Raji (cell line): ENCODE measurements around the gene PDSS2.

Experiments used
- POLR2A ChIP-seq: IDR thresholded peaks from 2 replicates; pipeline ENCODE4 v1.6.1; 2011; ENCODE audit warnings: low read depth, low read length, control low read depth; ENCODE audit not compliant: insufficient read depth

The PDSS2 gene

DNA sequence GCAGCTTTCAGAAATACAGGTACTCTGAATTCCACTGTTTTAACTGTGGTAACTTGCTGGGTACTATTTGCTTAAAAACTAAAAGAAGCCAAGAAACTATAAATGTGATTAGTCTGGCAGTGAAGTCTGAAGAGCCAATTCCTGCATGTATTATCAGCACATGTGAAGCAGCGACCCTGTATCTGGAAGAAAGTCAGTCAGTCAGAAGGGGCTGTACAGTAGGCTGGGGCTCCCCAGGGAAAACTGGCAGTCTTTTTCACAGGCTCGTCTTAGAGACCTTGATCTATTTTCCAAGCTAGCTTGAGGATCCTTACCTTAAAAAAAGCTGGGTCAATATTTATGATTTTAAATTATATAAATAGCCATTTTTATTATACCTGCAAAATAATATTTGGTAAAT lies 104.9 kb downstream of the PDSS2 start:
- no peak for TF ChIP-seq POLR2A

DNA sequence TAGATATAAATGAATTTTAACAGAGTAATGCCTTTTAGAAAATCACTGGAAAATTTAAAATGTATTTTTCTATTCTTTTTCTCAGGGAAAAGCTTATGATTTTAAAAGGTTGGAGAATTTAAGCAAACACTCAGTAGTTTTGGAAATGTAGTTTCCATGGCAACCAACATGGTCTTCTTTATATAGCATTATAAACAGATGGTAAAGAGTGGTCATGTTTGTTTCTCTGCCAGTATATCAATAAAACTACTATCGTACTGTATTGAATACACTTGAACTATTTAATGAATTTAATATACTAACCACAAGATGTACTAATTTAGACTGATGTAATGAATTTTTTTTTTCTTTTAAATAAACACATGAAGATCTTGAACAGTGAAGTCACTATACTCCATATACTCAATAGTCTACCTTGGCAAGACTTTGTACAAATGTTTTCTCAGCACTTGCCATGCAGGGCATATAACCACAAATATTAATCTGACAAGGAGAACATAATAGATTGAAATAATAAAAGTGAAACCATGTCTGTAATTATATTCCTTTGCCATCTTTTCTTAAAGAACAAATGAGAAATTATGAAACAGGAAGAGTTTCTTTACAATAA lies 105.5 kb downstream of the PDSS2 start:
- no peak for TF ChIP-seq POLR2A

DNA sequence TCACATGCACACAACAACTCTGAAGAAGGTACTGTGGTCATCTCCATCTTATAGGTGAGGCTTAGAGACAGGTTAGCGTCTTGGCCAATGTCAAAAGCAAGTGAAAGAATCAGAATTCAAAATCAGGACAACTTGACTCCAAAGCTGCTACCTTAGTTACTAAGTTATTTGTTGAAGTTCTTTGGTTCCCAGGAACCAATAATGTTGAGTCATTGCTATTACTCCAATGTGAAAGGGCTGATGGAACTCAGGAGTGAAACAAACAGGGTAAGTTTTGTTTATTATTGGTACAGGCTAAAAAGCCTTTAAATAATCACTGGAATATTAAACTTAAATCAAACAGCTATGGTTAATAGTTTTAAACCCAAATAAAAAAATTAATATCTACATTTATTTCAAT lies 111.1 kb downstream of the PDSS2 start:
- TF ChIP-seq POLR2A = no peak

DNA sequence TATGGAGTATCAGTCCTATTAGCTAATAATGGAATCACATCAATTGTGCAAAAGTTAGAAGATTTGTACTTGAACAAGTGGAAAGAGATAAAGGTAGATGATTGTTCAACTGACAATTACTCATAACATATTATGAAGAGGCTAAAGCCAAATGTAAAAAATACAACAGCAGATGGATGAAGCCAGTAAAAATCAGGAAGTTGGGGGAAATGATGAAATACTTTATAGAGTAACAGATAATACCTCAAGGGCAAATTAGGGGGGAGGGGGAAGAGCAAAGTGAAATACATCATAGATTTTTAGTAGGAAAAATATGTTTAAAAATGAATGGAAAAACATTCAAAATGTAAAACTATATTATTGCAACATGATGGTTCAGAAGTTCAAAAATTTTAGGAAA lies 114.0 kb downstream of the PDSS2 start:
- TF ChIP-seq POLR2A = no peak

DNA sequence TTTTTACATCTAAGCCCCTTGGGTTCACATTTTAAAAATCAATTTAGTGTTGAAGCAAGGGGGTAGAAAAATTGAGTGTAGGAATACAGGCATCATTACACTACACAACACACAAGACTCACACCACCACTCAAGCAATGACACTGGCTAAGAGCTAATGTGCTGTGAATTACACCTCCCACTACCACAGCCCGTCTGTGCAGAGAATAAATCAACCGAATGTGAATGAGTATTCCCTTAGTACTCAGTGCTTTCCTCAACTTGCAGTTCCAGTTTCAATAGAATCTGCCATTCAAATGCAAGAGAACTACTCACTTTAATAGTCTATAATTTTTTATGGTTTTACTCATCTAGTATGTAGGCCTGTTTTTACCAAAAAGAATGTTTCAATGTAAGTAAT lies 114.4 kb downstream of the PDSS2 start:
- no peak for TF ChIP-seq POLR2A

DNA sequence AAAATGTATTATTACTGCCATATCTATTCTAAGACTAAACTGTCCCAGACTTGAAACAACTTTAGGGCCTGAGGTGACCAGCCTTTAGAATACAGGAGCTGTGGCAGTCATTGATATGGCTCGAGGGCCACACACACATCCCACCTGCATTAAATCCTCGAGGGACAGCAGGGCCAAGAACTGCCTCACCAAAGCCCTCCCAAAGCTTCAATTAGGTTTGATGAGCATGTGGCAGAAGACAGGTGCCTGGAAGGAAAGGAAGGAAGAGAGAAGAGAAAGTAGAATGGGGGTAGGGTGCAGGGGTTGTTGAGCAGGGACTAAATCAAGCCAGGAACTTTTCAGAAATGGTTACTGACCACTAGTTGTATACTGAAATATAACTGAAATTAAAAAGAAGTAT lies 115.0 kb downstream of the PDSS2 start:
- TF ChIP-seq POLR2A = no peak

DNA sequence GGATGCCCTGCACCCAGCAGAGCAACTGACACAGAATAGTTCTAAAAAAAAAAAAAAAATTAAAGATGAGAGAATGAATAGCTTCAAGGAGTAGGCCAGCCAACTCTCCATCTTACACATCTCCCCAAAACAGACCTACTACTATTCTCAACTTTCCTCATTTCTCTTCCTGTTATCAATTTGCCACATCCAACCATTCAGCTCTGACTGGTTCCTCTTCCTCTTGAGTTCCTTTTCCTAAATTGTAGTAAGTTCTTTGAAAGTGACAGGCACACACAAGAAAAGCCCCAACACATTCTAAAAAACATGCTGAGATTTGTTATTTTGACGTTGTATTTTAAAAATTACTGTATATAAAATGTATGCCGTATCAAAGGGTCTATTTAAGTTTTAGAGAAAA lies 117.2 kb downstream of the PDSS2 start:
- no peak for TF ChIP-seq POLR2A

GRCh38 chr6:107340881-107341280 lies 118.5 kb downstream of the PDSS2 start:
- TF ChIP-seq POLR2A = no peak

- TF ChIP-seq POLR2A = no peak
Measured at GRCh38 chr6:107337191-107337741, 122.1 kb downstream of the PDSS2 start.

DNA sequence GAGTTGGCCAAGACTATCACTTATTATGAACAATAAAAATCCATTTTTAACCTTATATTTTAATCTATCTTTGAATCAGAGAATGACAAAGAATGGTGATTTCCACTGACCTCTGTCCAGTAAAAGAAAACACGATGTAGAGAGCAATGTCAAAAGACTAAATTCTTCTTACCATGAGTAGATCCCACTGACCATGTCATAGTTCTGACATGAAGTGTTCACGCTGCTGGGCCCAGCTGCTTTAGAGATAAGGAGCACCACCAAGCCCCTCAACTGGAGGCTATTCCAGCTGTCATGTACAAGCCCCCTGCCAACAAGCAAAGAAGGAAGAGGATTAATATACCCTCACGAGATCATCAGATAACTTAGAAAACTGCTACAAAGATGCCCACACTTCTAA lies 125.3 kb downstream of the PDSS2 start:
- TF ChIP-seq POLR2A = no peak

GRCh38 chr6:107333491-107333890 lies 125.9 kb downstream of the PDSS2 start:
- no peak for TF ChIP-seq POLR2A

DNA sequence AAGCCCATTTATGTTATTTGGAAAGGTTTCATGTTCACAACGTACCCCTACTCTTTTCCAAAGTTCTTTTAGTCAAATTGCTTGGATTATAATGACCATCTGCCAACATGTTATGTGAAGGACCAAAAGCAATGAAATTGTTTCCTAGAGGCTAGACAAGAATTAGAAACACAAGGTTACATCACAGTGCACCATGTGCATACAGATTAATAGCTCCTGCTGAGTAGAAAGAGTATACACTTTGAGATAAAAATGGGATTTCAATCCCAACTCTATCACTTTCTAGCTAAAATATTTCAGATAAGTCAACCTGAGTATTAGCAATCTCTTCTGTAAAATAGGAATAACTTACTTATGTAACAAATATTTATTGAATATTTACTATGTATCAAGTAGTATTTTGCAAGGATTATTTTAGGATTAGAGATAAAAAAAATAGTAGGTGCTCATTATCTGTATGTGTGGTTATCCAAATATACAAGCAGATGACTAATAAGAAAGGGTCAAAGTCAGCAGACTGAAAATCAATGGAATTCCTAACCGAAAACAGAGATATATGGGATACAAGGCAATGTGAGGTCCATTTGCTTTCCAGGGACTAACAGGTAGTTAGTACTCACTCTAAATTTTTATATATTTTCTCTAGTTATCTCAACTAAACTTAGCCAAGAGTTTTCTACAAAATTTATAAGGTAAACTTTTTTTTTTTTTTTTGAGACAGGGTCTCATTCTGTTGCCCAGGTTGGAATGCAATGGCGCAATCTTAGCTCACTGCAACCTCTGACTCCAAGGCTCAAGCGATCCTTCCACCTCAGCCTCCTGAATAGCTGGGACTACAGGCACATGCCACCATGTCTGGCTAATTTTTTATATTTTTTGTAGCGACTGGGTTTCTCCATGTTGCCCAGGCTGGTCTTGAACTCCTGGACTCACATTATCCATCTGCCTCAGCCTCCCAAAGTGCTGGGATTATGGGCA lies 127.7 kb downstream of the PDSS2 start:
- no peak for TF ChIP-seq POLR2A

GRCh38 chr6:107330168-107330567 lies 129.2 kb downstream of the PDSS2 start:
- TF ChIP-seq POLR2A = 0 out of 2 replicates have a peak, but pooled peaks have one; percentile 23

- TF ChIP-seq POLR2A = no peak
Measured at GRCh38 chr6:107329063-107329860, 130.1 kb downstream of the PDSS2 start.

DNA sequence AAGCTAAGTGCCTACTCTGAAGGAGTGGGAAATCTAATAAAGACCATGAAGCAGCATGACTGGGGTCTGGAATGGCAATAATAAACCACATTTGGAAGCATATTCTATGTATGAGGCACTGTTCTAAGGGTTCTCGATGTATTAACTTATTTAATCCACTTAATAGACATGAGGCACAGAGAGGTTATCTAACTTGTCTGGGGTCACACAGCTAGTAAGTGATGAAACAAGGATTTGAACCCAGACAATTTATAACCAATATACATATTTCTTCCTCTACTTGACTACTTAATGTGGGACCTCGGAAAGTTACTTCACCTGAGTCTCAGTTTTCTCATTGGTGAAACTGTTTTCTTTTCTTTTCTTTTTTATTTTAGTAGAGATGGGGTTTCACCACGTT lies 131.3 kb downstream of the PDSS2 start:
- no peak for TF ChIP-seq POLR2A
